ENCODE results near the gene SLC12A8.

The SLC12A8 gene

DNA sequence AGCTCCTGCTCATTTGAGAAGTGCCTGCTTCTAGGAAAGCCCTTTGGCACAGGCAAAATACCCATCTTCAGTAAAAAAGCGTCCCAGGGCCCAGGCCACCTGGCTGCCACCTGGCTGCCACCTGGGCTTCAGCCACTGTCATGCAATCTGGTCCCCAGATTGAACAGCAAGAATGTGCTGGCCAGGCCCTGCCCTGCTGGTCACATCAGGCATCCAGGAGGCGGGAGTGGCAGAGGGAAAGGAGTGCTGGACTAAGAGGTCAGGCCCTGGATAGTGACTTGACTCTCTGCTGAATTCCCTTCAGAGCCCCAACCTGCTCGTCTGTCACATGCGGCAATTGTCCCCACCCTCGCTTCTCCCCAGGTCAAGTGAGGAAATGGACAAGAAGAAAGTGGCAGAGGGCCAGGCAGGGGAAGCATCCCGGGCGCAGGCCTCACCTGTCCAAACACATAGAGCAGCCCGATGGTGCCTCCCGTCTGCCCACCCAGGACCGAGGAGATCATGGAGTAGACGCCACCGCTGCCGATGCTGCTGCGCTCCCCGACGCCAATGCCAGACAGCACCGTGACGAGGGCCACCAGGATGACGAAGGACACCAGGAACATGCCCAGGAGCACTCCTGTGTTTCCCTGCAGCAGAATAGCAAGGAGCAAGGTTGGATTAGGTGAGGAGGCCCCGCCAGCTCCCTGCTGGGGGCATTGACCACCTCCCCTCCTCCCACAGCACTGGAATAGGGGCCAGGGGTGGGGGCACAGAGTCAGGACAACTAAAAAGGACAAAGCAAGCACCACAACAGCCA lies 25.5 kb downstream of the SLC12A8 start:
- Histone ChIP-seq H3K27ac (ENCODE audit: low read depth, low read length, severe bottlenecking) (no peak overlapping the region), H3K4me1 (ENCODE audit: control insufficient read depth, insufficient read depth, low read length, poor library complexity, severe bottlenecking) (peaks cover under 1% of the 10 kb centered on the region), H3K36me3 (ENCODE audit: control insufficient read depth, insufficient read depth, low read length) (no peaks in the 10 kb centered on the region), H3K4me3 (ENCODE audit: extremely low read depth, insufficient read depth, low read length, poor library complexity, severe bottlenecking) (no peak overlapping the region), H3K9me3 (ENCODE audit: control insufficient read depth, low read length) (no peaks in the 10 kb centered on the region)
- 89 to 95% methylated on average over 19 to 20 of the region's 20 CpGs for WGBS, 2 experiments (ENCODE audit: insufficient coverage in 2 of 2)

GRCh38 chr3:125186261-125186787 lies 26.2 kb downstream of the SLC12A8 start:
- Histone ChIP-seq H3K27ac (ENCODE audit: low read depth, low read length, severe bottlenecking) (no peak overlapping the region), H3K4me3 (ENCODE audit: extremely low read depth, insufficient read depth, low read length, poor library complexity, severe bottlenecking) (no peak overlapping the region), H3K4me1 (ENCODE audit: control insufficient read depth, insufficient read depth, low read length, poor library complexity, severe bottlenecking) (no peaks in the 10 kb centered on the region), H3K36me3 (ENCODE audit: control insufficient read depth, insufficient read depth, low read length) (no peaks in the 10 kb centered on the region), H3K9me3 (ENCODE audit: control insufficient read depth, low read length) (no peaks in the 10 kb centered on the region)
- WGBS, 2 experiments (ENCODE audit: insufficient coverage in 2 of 2): 77 to 82% methylated on average over 10 of the region's 10 CpGs

GRCh38 chr3:125185805-125186204 lies 26.7 kb downstream of the SLC12A8 start:
- H3K9me3 ChIP-seq (ENCODE audit: control insufficient read depth, low read length): no peaks in the 10 kb centered on the region
- no peak overlapping the region for H3K4me3 ChIP-seq (ENCODE audit: extremely low read depth, insufficient read depth, low read length, poor library complexity, severe bottlenecking)
- no peaks in the 10 kb centered on the region for H3K4me1 ChIP-seq (ENCODE audit: control insufficient read depth, insufficient read depth, low read length, poor library complexity, severe bottlenecking)
- H3K27ac ChIP-seq (ENCODE audit: low read depth, low read length, severe bottlenecking): no peak overlapping the region
- 75 to 100% methylated on average over 1 to 2 of the region's 3 CpGs for WGBS, 2 experiments (ENCODE audit: insufficient coverage in 2 of 2)
- H3K36me3 ChIP-seq (ENCODE audit: control insufficient read depth, insufficient read depth, low read length): no peaks in the 10 kb centered on the region

- Histone ChIP-seq H3K36me3 (ENCODE audit: control insufficient read depth, insufficient read depth, low read length) (no peaks in the 10 kb centered on the region), H3K4me1 (ENCODE audit: control insufficient read depth, insufficient read depth, low read length, poor library complexity, severe bottlenecking) (no peaks in the 10 kb centered on the region), H3K4me3 (ENCODE audit: extremely low read depth, insufficient read depth, low read length, poor library complexity, severe bottlenecking) (no peak overlapping the region), H3K27ac (ENCODE audit: low read depth, low read length, severe bottlenecking) (no peak overlapping the region), H3K9me3 (ENCODE audit: control insufficient read depth, low read length) (no peaks in the 10 kb centered on the region)
- 100% methylated on average over 1 of the region's 1 CpG; no CpG with 5 or more reads in 1 of the 2 experiments for WGBS, 2 experiments (ENCODE audit: insufficient coverage in 2 of 2)
Measured at GRCh38 chr3:125179884-125180240, 32.7 kb downstream of the SLC12A8 start.

DNA sequence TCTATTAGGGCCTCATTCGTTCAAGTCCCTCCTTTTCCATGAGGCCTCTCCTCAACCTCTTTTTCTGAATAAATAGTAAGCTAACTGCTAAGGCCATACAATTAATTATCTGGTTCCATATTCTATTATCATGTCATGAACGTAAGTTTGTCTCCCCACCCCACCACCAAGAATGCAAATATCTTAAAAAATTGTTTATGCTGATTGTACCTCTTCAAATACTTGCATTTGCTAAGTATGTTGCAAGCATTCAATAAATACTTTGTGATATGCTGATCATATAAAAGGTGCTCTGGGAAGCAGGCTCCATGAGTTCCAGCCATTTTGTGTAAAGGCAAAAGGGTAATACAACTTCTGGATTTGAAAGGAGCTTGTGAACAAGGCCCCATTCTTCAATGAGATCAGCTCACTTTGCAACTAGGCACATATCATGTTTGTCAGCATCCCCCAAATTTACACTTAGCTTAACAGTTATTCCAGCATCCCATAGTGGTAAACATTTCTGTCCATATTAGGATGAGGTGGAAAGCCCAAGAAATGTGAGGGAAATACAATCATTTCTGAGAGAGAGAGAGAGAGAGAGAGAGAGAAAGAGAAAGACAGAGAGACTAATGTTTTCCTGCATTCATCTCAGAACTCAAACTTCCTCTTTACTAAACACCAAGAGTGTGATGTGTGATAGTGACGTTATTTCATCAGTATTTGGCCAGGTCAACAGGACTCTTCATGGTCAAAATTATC lies 33.2 kb downstream of the SLC12A8 start:
- 63 to 100% methylated on average over 1 of the region's 3 CpGs for WGBS, 2 experiments (ENCODE audit: insufficient coverage in 2 of 2)
- no peaks in the 10 kb centered on the region for H3K4me1 ChIP-seq (ENCODE audit: control insufficient read depth, insufficient read depth, low read length, poor library complexity, severe bottlenecking)

DNA sequence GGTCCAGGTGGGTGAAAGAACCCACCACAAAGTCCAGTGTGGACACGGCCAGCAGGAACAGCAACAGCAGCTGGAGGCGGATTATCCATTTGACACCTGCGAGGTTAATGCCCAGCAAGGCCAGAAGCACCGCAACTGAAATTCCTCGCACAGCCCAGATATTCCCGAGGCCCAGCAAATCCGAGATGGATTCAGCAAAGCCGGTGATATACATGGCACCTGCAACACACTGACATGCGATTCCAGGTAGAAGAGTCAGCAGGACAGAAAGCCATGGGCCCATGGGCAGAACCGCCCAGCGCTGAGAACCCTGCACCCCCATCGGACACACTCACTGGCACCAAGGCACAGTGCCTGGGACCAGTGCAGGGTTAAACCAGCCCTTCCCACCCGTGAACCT lies 34.8 kb downstream of the SLC12A8 start:
- Histone ChIP-seq H3K9me3 (ENCODE audit: control insufficient read depth, low read length) (no peaks in the 10 kb centered on the region), H3K4me1 (ENCODE audit: control insufficient read depth, insufficient read depth, low read length, poor library complexity, severe bottlenecking) (no peaks in the 10 kb centered on the region), H3K36me3 (ENCODE audit: control insufficient read depth, insufficient read depth, low read length) (no peaks in the 10 kb centered on the region), H3K27ac (ENCODE audit: low read depth, low read length, severe bottlenecking) (no peak overlapping the region), H3K4me3 (ENCODE audit: extremely low read depth, insufficient read depth, low read length, poor library complexity, severe bottlenecking) (no peak overlapping the region)
- WGBS, 2 experiments (ENCODE audit: insufficient coverage in 2 of 2): 99% methylated on average over 11 to 12 of the region's 13 CpGs

More for the DNA sequence above, 33.2 kb downstream of the SLC12A8 start:
- Histone ChIP-seq H3K4me3 (ENCODE audit: extremely low read depth, insufficient read depth, low read length, poor library complexity, severe bottlenecking) (no peak overlapping the region), H3K9me3 (ENCODE audit: control insufficient read depth, low read length) (no peaks in the 10 kb centered on the region), H3K36me3 (ENCODE audit: control insufficient read depth, insufficient read depth, low read length) (no peaks in the 10 kb centered on the region), H3K27ac (ENCODE audit: low read depth, low read length, severe bottlenecking) (no peak overlapping the region)

- Histone ChIP-seq H3K9me3 (ENCODE audit: control insufficient read depth, low read length) (peaks cover 3% of the 10 kb centered on the region), H3K4me1 (ENCODE audit: control insufficient read depth, insufficient read depth, low read length, poor library complexity, severe bottlenecking) (no peaks in the 10 kb centered on the region), H3K4me3 (ENCODE audit: extremely low read depth, insufficient read depth, low read length, poor library complexity, severe bottlenecking) (no peak overlapping the region), H3K27ac (ENCODE audit: low read depth, low read length, severe bottlenecking) (no peak overlapping the region), H3K36me3 (ENCODE audit: control insufficient read depth, insufficient read depth, low read length) (no peaks in the 10 kb centered on the region)
- 92 to 94% methylated on average over 4 to 6 of the region's 7 CpGs for WGBS, 2 experiments (ENCODE audit: insufficient coverage in 2 of 2)
Measured at GRCh38 chr3:125175295-125176078, 37.1 kb downstream of the SLC12A8 start.

DNA sequence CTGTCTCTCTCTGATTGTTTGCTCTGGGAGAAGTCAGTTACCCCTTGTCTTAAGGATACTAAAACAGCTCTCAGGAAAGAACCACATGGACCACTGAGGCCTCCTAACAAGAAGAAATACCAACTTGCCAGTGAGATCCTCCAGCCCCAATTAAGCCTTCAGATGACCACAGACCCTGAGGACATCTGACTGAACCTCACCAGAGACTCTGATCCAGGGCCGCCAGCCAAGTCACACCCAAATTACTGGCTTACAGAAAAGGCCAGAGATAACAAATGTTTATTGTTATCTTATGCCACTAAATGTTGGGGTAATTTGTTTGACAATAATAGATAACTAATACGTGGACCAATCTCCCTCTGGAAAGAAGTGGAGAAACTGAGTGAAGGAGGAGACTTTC lies 40.2 kb downstream of the SLC12A8 start:
- Histone ChIP-seq H3K4me3 (ENCODE audit: extremely low read depth, insufficient read depth, low read length, poor library complexity, severe bottlenecking) (no peak overlapping the region), H3K9me3 (ENCODE audit: control insufficient read depth, low read length) (peaks cover 3% of the 10 kb centered on the region), H3K4me1 (ENCODE audit: control insufficient read depth, insufficient read depth, low read length, poor library complexity, severe bottlenecking) (no peaks in the 10 kb centered on the region), H3K27ac (ENCODE audit: low read depth, low read length, severe bottlenecking) (no peak overlapping the region), H3K36me3 (ENCODE audit: control insufficient read depth, insufficient read depth, low read length) (no peaks in the 10 kb centered on the region)
- WGBS, 2 experiments (ENCODE audit: insufficient coverage in 2 of 2): no CpG with 5 or more reads among the region's 2 CpGs

GRCh38 chr3:125168711-125169393 lies 43.7 kb downstream of the SLC12A8 start:
- Histone ChIP-seq H3K4me1 (ENCODE audit: control insufficient read depth, insufficient read depth, low read length, poor library complexity, severe bottlenecking) (peaks cover 5% of the 10 kb centered on the region), H3K4me3 (ENCODE audit: extremely low read depth, insufficient read depth, low read length, poor library complexity, severe bottlenecking) (no peak overlapping the region), H3K9me3 (ENCODE audit: control insufficient read depth, low read length) (peaks cover 3% of the 10 kb centered on the region), H3K27ac (ENCODE audit: low read depth, low read length, severe bottlenecking) (no peak overlapping the region), H3K36me3 (ENCODE audit: control insufficient read depth, insufficient read depth, low read length) (no peaks in the 10 kb centered on the region)
- WGBS, 2 experiments (ENCODE audit: insufficient coverage in 2 of 2): 87% methylated on average over 3 to 4 of the region's 4 CpGs

GRCh38 chr3:125166599-125167136 lies 45.9 kb downstream of the SLC12A8 start:
- Histone ChIP-seq H3K4me3 (ENCODE audit: extremely low read depth, insufficient read depth, low read length, poor library complexity, severe bottlenecking) (no peak overlapping the region), H3K27ac (ENCODE audit: low read depth, low read length, severe bottlenecking) (no peak overlapping the region), H3K9me3 (ENCODE audit: control insufficient read depth, low read length) (no peaks in the 10 kb centered on the region), H3K4me1 (ENCODE audit: control insufficient read depth, insufficient read depth, low read length, poor library complexity, severe bottlenecking) (peaks cover 7% of the 10 kb centered on the region), H3K36me3 (ENCODE audit: control insufficient read depth, insufficient read depth, low read length) (no peaks in the 10 kb centered on the region)
- 94 to 95% methylated on average over 6 to 7 of the region's 13 CpGs for WGBS, 2 experiments (ENCODE audit: insufficient coverage in 2 of 2)

Measured in mesodermal cell (in vitro differentiated cells).